GM12878 (cell line): ENCODE data around the gene LMF1.

Experiments used
- BACH1 ChIP-seq: fragments of 450-650 bp; IDR thresholded peaks from 2 replicates; pipeline ENCODE4 v1.6.1; 2017; ENCODE audit warnings: mild to moderate bottlenecking, borderline replicate concordance
- EZH2 ChIP-seq: IDR thresholded peaks from 2 replicates; pipeline ENCODE4 v1.6.1; 2012; ENCODE audit warnings: low read depth, mild to moderate bottlenecking, control low read depth, inconsistent platforms, low read length, borderline replicate concordance; ENCODE audit not compliant: control insufficient read depth
- MXI1 ChIP-seq: fragments of 150-350 bp; IDR thresholded peaks from 2 replicates; pipeline ENCODE4 v1.6.1; 2011; ENCODE audit warnings: low read depth, mild to moderate bottlenecking, inconsistent platforms, low read length, improper control_type of control experiment
- SMC3 ChIP-seq: IDR thresholded peaks from 2 replicates; pipeline ENCODE4 v1.6.1; 2011; ENCODE audit warnings: low read length, improper control_type of control experiment, borderline replicate concordance
- SP1 ChIP-seq: IDR thresholded peaks from one replicate; pipeline ENCODE4 v1.6.1; 2011; ENCODE audit warnings: low read depth, low read length
- SPI1 ChIP-seq: IDR thresholded peaks from 2 replicates; pipeline ENCODE4 v1.6.1; 2011; ENCODE audit warnings: low read depth, mild to moderate bottlenecking, low read length, moderate library complexity, borderline replicate concordance; ENCODE audit not compliant: insufficient read depth
- SREBF1 ChIP-seq: IDR thresholded peaks from 2 replicates; pipeline ENCODE4 v1.6.1; 2012; ENCODE audit warnings: mild to moderate bottlenecking, low read length
- TAF1 ChIP-seq: IDR thresholded peaks from 2 replicates; pipeline ENCODE4 v1.6.1; 2011; ENCODE audit warnings: mild to moderate bottlenecking, low read depth, low read length, borderline replicate concordance
- ZNF274 ChIP-seq: IDR thresholded peaks from one replicate; pipeline ENCODE4 v1.8.0; 2011; ENCODE audit not compliant: insufficient read length, insufficient read depth
- TF ChIP-seq, protein P1 (sequence below), 3 experiments: IDR thresholded peaks in 2 of 3; conservative IDR thresholded peaks in 1 of 3; 2 replicates each; pipeline ENCODE4 v1.5.1; 2011; ENCODE audit warnings: low read depth in 3 of 3, low read length in 3 of 3, mild to moderate bottlenecking in 3 of 3, control low read depth in 2 of 3, moderate library complexity in 2 of 3, inconsistent platforms in 1 of 3, mixed read lengths in 1 of 3; ENCODE audit not compliant: control insufficient read depth in 2 of 3, insufficient read depth in 1 of 3; ENCODE audit errors: extremely low read depth in 1 of 3
- TF ChIP-seq, protein P2 (sequence below): IDR thresholded peaks from 2 replicates; pipeline ENCODE4 v1.6.1; 2012; ENCODE audit warnings: low read depth, low read length, improper control_type of control experiment
- TF ChIP-seq, protein P3 (sequence below): fragments of 450-650 bp; IDR thresholded peaks from 2 replicates; pipeline ENCODE4 v1.6.1; 2016; ENCODE audit warnings: mild to moderate bottlenecking

GRCh38 chr16:986925-987582 is 16.3 kb upstream of the LMF1 start:
- no peak for TF ChIP-seq SPI1
- TF ChIP-seq EZH2 = no peak
- TF ChIP-seq, protein P1, sequence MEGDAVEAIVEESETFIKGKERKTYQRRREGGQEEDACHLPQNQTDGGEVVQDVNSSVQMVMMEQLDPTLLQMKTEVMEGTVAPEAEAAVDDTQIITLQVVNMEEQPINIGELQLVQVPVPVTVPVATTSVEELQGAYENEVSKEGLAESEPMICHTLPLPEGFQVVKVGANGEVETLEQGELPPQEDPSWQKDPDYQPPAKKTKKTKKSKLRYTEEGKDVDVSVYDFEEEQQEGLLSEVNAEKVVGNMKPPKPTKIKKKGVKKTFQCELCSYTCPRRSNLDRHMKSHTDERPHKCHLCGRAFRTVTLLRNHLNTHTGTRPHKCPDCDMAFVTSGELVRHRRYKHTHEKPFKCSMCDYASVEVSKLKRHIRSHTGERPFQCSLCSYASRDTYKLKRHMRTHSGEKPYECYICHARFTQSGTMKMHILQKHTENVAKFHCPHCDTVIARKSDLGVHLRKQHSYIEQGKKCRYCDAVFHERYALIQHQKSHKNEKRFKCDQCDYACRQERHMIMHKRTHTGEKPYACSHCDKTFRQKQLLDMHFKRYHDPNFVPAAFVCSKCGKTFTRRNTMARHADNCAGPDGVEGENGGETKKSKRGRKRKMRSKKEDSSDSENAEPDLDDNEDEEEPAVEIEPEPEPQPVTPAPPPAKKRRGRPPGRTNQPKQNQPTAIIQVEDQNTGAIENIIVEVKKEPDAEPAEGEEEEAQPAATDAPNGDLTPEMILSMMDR (IDR thresholded peaks at IDR 0.05 in 2 of 3, conservative IDR thresholded peaks at IDR 0.05 in 1 of 3; ENCODE audit: control insufficient read depth in 2 of 3, extremely low read depth in 1 of 3, insufficient read depth in 1 of 3, low read depth in 3 of 3, low read length in 3 of 3) = no peak
- no peak for TF ChIP-seq SP1
- TF ChIP-seq SMC3 = no peak
- TF ChIP-seq SREBF1 = no peak
- TF ChIP-seq, protein P2, sequence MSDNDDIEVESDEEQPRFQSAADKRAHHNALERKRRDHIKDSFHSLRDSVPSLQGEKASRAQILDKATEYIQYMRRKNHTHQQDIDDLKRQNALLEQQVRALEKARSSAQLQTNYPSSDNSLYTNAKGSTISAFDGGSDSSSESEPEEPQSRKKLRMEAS = no peak
- no peak for TF ChIP-seq MXI1
- no peak for TF ChIP-seq TAF1
- TF ChIP-seq, protein P3, sequence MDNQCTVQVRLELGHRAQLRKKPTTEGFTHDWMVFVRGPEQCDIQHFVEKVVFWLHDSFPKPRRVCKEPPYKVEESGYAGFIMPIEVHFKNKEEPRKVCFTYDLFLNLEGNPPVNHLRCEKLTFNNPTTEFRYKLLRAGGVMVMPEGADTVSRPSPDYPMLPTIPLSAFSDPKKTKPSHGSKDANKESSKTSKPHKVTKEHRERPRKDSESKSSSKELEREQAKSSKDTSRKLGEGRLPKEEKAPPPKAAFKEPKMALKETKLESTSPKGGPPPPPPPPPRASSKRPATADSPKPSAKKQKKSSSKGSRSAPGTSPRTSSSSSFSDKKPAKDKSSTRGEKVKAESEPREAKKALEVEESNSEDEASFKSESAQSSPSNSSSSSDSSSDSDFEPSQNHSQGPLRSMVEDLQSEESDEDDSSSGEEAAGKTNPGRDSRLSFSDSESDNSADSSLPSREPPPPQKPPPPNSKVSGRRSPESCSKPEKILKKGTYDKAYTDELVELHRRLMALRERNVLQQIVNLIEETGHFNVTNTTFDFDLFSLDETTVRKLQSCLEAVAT = no peak
- no peak for TF ChIP-seq ZNF274
- TF ChIP-seq BACH1 = no peak
